CD4-positive, CD25-positive, alpha-beta regulatory T cell (primary cell): ENCODE measurements around the gene PKNOX2. TPM values are rescaled to one million over a fixed set of nuclear protein-coding genes. Genes with fewer than 3 reads are reported as not detected.

Experiments used
- ATAC-seq, 2 donors: fragments of 150-1000 bp; cut with Tn5 transposase; one replicate each; pipeline ENCODE4 v1.10.0; 2021; ENCODE audit warnings: low read depth in 2 of 2, moderate number of reproducible peaks in 2 of 2, moderate library complexity in 1 of 2
- DNase-seq, 3 donors: peaks; one replicate each; pipeline versions ENCODE4 v3.0.0 to v3.0.0-alpha.2; 2012 to 2022; ENCODE audit warnings: mixed read lengths in 1 of 3
- H3K27ac ChIP-seq: one replicate; pipeline ENCODE4 v1.7.0; 2013; ENCODE audit warnings: mild to moderate bottlenecking, low read length; ENCODE audit not compliant: insufficient read depth, poor library complexity, severe bottlenecking
- H3K27me3 ChIP-seq: one replicate; pipeline ENCODE4 v1.7.0; 2013; ENCODE audit warnings: low read length; ENCODE audit not compliant: control insufficient read depth, insufficient read depth
- H3K36me3 ChIP-seq: one replicate; pipeline ENCODE4 v1.7.0; 2013; ENCODE audit warnings: mild to moderate bottlenecking, low read length, moderate library complexity; ENCODE audit not compliant: control insufficient read depth, insufficient read depth
- H3K4me1 ChIP-seq: 2 replicates; pipeline ENCODE4 v1.7.0; 2013; ENCODE audit warnings: mild to moderate bottlenecking, low read length; ENCODE audit not compliant: insufficient read depth, control insufficient read depth, poor library complexity, severe bottlenecking
- H3K4me3 ChIP-seq: one replicate; pipeline ENCODE4 v1.7.0; 2013; ENCODE audit warnings: low read depth, mild to moderate bottlenecking, low read length, moderate library complexity
- H3K9me3 ChIP-seq, 2 experiments: 1 replicate in 1 of 2; 2 replicates in 1 of 2; pipeline ENCODE4 v1.7.0; 2013; ENCODE audit warnings: low read length in 2 of 2, mild to moderate bottlenecking in 1 of 2, moderate library complexity in 1 of 2; ENCODE audit not compliant: control insufficient read depth in 2 of 2
- H3K27ac Mint-ChIP-seq, 3 donors: one replicate each; pipeline ENCODE4 v1.8.0; 2020 to 2022; ENCODE audit warnings: mild to moderate bottlenecking in 3 of 3, mixed read lengths in 3 of 3, moderate library complexity in 2 of 3
- H3K27me3 Mint-ChIP-seq: one replicate; pipeline ENCODE4 v1.8.0; 2022; ENCODE audit warnings: mild to moderate bottlenecking, mixed read lengths
- H3K36me3 Mint-ChIP-seq: one replicate; pipeline ENCODE4 v1.8.0; 2020; ENCODE audit warnings: mixed read lengths
- H3K4me1 Mint-ChIP-seq, 4 donors: one replicate each; pipeline ENCODE4 v1.8.0; 2020 to 2022; ENCODE audit warnings: mixed read lengths in 4 of 4, mild to moderate bottlenecking in 1 of 4
- H3K4me3 Mint-ChIP-seq, 4 donors: one replicate each; pipeline ENCODE4 v1.8.0; 2020 to 2022; ENCODE audit warnings: mild to moderate bottlenecking in 4 of 4, mixed read lengths in 4 of 4, moderate library complexity in 3 of 4
- H3K9me3 Mint-ChIP-seq, 7 donors: one replicate each; pipeline ENCODE4 v1.8.0; 2020 to 2022; ENCODE audit warnings: mixed read lengths in 7 of 7, mild to moderate bottlenecking in 3 of 7, moderate library complexity in 2 of 7
- polyA plus RNA-seq, 4 donors: library from polyadenylated mRNA; unstranded; fragments of 300-500 nt; fragmentation: Illumina TruSeq; gene quantifications; one replicate each; pipeline ENCODE4 v1.2.3, GENCODE V29; 2021
- total RNA-seq: library from RNA; stranded (reverse); gene quantifications from one replicate; pipeline ENCODE4 v1.2.3, GENCODE V29; 2022

The PKNOX2 gene
- total and polyA plus RNA-seq, 5 donors from 2014 or later = not detected

DNA sequence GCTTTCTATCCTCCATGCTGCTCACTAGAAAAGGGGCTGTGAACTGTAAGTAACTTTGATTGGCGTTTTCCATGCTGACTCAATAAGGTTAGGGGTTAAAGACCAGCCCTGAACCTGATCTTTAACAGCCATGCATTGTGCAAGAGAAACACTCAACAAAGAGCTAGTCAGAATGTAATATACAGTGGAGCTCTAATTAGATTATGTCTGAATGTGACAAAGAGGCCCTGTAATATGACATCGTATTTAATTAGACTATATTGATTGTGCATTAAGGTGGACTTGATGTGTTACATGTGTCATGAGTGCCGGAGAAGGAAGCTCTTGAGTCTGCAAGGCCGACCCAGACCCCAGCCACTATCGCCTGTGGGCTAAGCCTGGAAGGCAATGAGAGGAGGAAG is 70.5 kb downstream of the PKNOX2 start:
- DNase-seq = no peak
- H3K27me3 Mint-ChIP-seq = peaks cover 29% of the 10 kb centered on the region
- no peaks in the 10 kb centered on the region for H3K4me1 Mint-ChIP-seq
- peaks cover 3% of the 10 kb centered on the region for H3K27me3 ChIP-seq
- H3K27ac ChIP-seq = no peak overlapping the region
- no peaks in the 10 kb centered on the region for H3K4me1 ChIP-seq
- no peaks in the 10 kb centered on the region for H3K36me3 Mint-ChIP-seq
- H3K9me3 ChIP-seq = no peaks in the 10 kb centered on the region
- ATAC-seq = no peak
- no peak overlapping the region for H3K4me3 Mint-ChIP-seq
- H3K27ac Mint-ChIP-seq = no peak overlapping the region
- peaks cover 0 to 3% (median 0%) of the 10 kb centered on the region in 7 donors for H3K9me3 Mint-ChIP-seq
- H3K36me3 ChIP-seq = no peaks in the 10 kb centered on the region
- no peak overlapping the region for H3K4me3 ChIP-seq

GRCh38 chr11:125236072-125236825 is 71.7 kb downstream of the PKNOX2 start:
- Histone ChIP-seq H3K36me3 (no peaks in the 10 kb centered on the region), H3K4me1 (no peaks in the 10 kb centered on the region), H3K27ac (no peak overlapping the region), H3K4me3 (no peak overlapping the region), H3K27me3 (peaks cover 3% of the 10 kb centered on the region), H3K9me3 (no peaks in the 10 kb centered on the region)
- Mint-ChIP-seq H3K4me1 (no peaks in the 10 kb centered on the region), H3K9me3 (peaks cover 0 to 3% (median 0%) of the 10 kb centered on the region in 7 donors), H3K36me3 (no peaks in the 10 kb centered on the region), H3K27ac (no peak overlapping the region), H3K4me3 (no peak overlapping the region), H3K27me3 (peaks cover 23% of the 10 kb centered on the region)
- DNase-seq (no peak), ATAC-seq (no peak)

DNA sequence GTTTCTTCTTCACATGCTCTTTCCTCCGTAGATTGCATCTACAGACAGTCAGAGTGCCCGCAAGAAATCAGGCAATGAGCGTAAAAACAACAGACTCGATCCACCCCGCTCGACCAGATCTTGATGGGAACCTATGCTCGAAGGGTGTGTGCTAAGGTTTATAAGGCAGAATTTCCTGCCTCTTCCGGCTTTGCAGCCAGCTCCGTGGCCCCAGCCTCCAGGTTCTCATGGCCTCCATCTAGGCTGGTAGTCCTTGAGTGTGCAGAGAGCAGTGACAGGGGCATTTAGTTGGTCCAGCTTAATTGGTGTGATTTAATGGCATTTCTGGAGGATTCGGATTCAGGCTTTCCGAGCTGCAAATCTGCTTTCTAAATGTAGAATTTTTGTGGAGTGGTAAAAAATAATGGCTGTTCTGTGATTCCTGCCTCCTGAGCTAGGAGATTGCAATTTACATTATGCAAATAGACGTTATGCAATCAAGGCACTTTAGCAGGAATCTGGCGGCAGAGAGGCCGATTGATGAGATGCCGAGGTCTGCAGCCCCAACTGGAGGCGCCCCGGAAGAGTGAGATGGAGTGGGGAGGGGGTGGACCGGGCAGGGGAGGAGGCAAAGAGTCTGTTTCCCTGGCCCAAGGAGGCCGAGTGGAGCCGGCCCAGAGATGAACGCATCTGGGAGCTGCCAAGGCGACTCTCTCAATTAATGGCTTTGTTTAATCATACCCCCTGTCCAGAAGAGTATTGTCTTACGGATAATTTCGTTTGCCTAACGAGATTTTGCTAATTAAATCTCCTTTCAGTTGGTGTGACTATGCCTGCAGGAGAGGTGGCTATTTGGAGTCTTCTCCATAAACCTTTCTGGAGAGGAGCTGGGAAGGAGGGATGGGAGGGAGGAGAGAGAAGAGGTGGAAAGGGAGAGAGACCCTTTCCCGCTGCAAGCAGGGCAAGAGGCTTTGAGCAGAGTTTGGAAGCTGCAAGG is 75.3 kb downstream of the PKNOX2 start:
- Mint-ChIP-seq H3K27ac (no peak overlapping the region), H3K9me3 (peaks cover 0 to 4% (median 0%) of the 10 kb centered on the region in 7 donors), H3K36me3 (no peaks in the 10 kb centered on the region), H3K27me3 (peaks cover 19% of the 10 kb centered on the region), H3K4me1 (no peaks in the 10 kb centered on the region), H3K4me3 (no peak overlapping the region)
- no peak overlapping the region for H3K27ac ChIP-seq
- no peaks in the 10 kb centered on the region for H3K36me3 ChIP-seq
- DNase-seq (no peak), ATAC-seq (no peak)
- no peak overlapping the region for H3K4me3 ChIP-seq
- no peaks in the 10 kb centered on the region for H3K9me3 ChIP-seq
- H3K27me3 ChIP-seq = no peaks in the 10 kb centered on the region
- H3K4me1 ChIP-seq = no peaks in the 10 kb centered on the region

DNA sequence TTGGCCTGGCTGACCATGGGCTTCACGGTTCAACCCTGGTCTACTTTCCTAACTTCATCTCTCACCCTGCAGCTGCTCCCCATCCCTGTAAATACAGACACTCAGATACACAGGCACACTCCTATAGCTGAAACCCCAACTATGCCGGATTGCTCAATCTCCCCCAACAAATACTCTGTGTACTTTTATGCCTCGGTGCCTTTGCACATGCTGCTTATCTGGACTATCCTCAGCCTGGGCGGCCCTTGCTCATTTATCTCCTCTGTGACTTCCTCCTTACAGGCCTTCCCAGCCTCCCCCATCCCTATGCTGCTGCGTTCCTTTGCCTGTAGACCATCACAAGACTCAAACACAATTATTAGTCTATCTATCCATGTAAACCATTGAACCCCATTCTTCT is 76.6 kb downstream of the PKNOX2 start:
- H3K27ac ChIP-seq = no peak overlapping the region
- H3K36me3 Mint-ChIP-seq = no peaks in the 10 kb centered on the region
- no peaks in the 10 kb centered on the region for H3K36me3 ChIP-seq
- no peak for ATAC-seq
- H3K4me1 ChIP-seq = no peaks in the 10 kb centered on the region
- no peak overlapping the region for H3K27ac Mint-ChIP-seq
- H3K4me3 ChIP-seq = no peak overlapping the region
- peaks cover 23% of the 10 kb centered on the region for H3K27me3 Mint-ChIP-seq
- no peaks in the 10 kb centered on the region for H3K9me3 ChIP-seq
- no peak for DNase-seq
- no peak overlapping the region for H3K4me3 Mint-ChIP-seq
- no peaks in the 10 kb centered on the region for H3K27me3 ChIP-seq
- H3K4me1 Mint-ChIP-seq = no peaks in the 10 kb centered on the region
- peaks cover 0 to 4% (median 0%) of the 10 kb centered on the region in 7 donors for H3K9me3 Mint-ChIP-seq

- no peak overlapping the region for H3K27ac ChIP-seq
- H3K4me1 ChIP-seq = no peaks in the 10 kb centered on the region
- Mint-ChIP-seq H3K4me3 (no peak overlapping the region), H3K27me3 (peaks cover 20% of the 10 kb centered on the region), H3K36me3 (no peaks in the 10 kb centered on the region), H3K27ac (no peak overlapping the region), H3K4me1 (no peaks in the 10 kb centered on the region), H3K9me3 (peaks cover 0 to 4% (median 0%) of the 10 kb centered on the region in 7 donors)
- no peak for DNase-seq
- no peak for ATAC-seq
- no peak overlapping the region for H3K4me3 ChIP-seq
- no peaks in the 10 kb centered on the region for H3K27me3 ChIP-seq
- H3K36me3 ChIP-seq = no peaks in the 10 kb centered on the region
- H3K9me3 ChIP-seq = no peaks in the 10 kb centered on the region
These were observed 77.7 kb downstream of the PKNOX2 start for GRCh38 chr11:125242141-125242775.

DNA sequence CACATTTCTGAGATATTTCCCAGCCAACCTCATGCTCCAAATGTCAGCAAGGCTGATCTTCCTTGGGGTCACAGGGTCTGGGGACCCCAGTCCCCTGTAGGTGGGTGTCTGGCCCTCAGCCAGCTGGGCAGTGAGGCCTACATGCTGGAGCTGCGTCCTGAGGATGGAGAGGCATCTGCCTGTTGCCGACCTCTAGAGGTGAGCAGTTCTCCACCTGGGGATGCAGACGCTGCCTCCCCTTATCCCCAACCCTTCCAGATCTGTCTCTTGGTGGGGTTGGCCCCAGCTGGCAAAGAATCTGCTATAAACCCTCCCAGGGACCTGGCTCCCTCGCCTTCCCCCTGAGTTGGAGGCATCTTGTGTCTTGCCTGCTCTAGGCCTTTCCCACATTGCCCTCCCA is 79.6 kb downstream of the PKNOX2 start:
- Histone ChIP-seq H3K27me3 (no peaks in the 10 kb centered on the region), H3K4me1 (no peaks in the 10 kb centered on the region), H3K36me3 (no peaks in the 10 kb centered on the region), H3K27ac (no peak overlapping the region), H3K4me3 (no peak overlapping the region), H3K9me3 (no peaks in the 10 kb centered on the region)
- Mint-ChIP-seq H3K27ac (no peak overlapping the region), H3K4me1 (no peaks in the 10 kb centered on the region), H3K27me3 (peaks cover 15% of the 10 kb centered on the region), H3K9me3 (peaks cover 0 to 4% (median 0%) of the 10 kb centered on the region in 7 donors), H3K36me3 (no peaks in the 10 kb centered on the region), H3K4me3 (no peak overlapping the region)
- DNase-seq = no peak
- no peak for ATAC-seq

DNA sequence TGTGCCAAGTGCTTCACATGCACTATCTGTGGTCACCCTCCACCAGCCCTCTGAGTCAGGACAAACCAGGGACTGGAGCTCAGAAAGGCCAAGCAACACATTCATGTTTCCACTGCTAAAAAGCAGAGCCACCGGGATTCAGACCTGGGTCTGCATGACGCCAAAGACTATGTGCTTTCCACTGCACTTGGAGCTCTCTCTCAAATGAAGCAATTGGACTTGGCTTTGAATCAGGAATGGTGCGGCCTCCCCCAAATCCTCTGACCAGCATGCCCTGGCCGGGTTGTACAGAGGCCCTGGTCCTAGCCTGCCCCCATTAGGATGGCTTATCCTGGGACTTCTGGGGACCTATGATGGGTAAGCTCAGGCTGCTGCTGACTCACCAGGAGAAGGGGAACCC is 80.7 kb downstream of the PKNOX2 start:
- H3K4me1 Mint-ChIP-seq = no peaks in the 10 kb centered on the region
- no peak for ATAC-seq
- Histone ChIP-seq H3K9me3 (no peaks in the 10 kb centered on the region), H3K27ac (no peak overlapping the region), H3K27me3 (no peaks in the 10 kb centered on the region), H3K36me3 (no peaks in the 10 kb centered on the region), H3K4me1 (no peaks in the 10 kb centered on the region), H3K4me3 (no peak overlapping the region)
- H3K9me3 Mint-ChIP-seq = peaks cover 0 to 4% (median 0%) of the 10 kb centered on the region in 7 donors
- no peak overlapping the region for H3K27ac Mint-ChIP-seq
- peaks cover 14% of the 10 kb centered on the region for H3K27me3 Mint-ChIP-seq
- no peak overlapping the region for H3K4me3 Mint-ChIP-seq
- no peaks in the 10 kb centered on the region for H3K36me3 Mint-ChIP-seq
- no peak for DNase-seq
